ENCODE results near the gene GALK2. TPM values are rescaled to one million over a fixed set of nuclear protein-coding genes. Genes with fewer than 3 reads are reported as not detected.

The GALK2 gene
- total and polyA plus RNA-seq, 2 experiments from 2014 or later = 11.5 to 23.0 TPM

GRCh38 chr15:49296258-49296657, 126.2 kb downstream of the GALK2 start:
- peaks cover 7% of the 10 kb centered on the region; the same call in 2 of the 3 replicates for H3K4me1 Mint-ChIP-seq
- no peaks in the 10 kb centered on the region; the same call in 2 of the 3 replicates for H3K9me3 Mint-ChIP-seq
- Histone ChIP-seq H3K4me1 (ENCODE audit: insufficient read depth) (peaks cover 7% of the 10 kb centered on the region), H3K9me2 (ENCODE audit: insufficient read depth) (no peaks in the 10 kb centered on the region; the same call in 1 of the 2 replicates), H2AFZ (no peak overlapping the region), H3K4me3 (no peak overlapping the region), H3K27me3 (ENCODE audit: insufficient read depth) (no peaks in the 10 kb centered on the region), H4K20me1 (replicated peaks; ENCODE audit: insufficient read depth) (no peaks in the 10 kb centered on the region), H3K4me2 (no peak overlapping the region), H3K27ac (ENCODE audit: low read depth) (no peak overlapping the region), H3K36me3 (ENCODE audit: insufficient read depth) (no peaks in the 10 kb centered on the region; the same call in 1 of the 2 replicates), H3K79me2 (replicated peaks; ENCODE audit: insufficient read depth) (no peaks in the 10 kb centered on the region), H3F3A (replicated peaks; ENCODE audit: low read depth) (no peaks in the 10 kb centered on the region)
- TF ChIP-seq REST (IDR thresholded peaks at IDR 0.05; ENCODE audit: unreplicated experiment) (no peak), NANOG (IDR thresholded peaks at IDR 0.05; ENCODE audit: borderline replicate concordance) (no peak), ZNF462 (CRISPR knock-in tag; IDR thresholded peaks at IDR 0.05) (no peak), CREB1 (CRISPR knock-in tag; IDR thresholded peaks at IDR 0.05; ENCODE audit: low read depth) (no peak), STAT1 (IDR thresholded peaks at IDR 0.05; ENCODE audit: unreplicated experiment) (no peak), JUNB (IDR thresholded peaks at IDR 0.05; ENCODE audit: unreplicated experiment) (no peak), CTCF (conservative IDR thresholded peaks at IDR 0.05; ENCODE audit: low read depth in 2 of 2) (no peak), ZNF331 (CRISPR knock-in tag; IDR thresholded peaks at IDR 0.05; ENCODE audit: low read depth) (no peak), EZH2phosphoT487 (IDR thresholded peaks at IDR 0.05; ENCODE audit: unreplicated experiment) (no peak), ZNF114 (CRISPR knock-in tag; IDR thresholded peaks at IDR 0.05) (no peak)
- TF ChIP-seq, protein P1, sequence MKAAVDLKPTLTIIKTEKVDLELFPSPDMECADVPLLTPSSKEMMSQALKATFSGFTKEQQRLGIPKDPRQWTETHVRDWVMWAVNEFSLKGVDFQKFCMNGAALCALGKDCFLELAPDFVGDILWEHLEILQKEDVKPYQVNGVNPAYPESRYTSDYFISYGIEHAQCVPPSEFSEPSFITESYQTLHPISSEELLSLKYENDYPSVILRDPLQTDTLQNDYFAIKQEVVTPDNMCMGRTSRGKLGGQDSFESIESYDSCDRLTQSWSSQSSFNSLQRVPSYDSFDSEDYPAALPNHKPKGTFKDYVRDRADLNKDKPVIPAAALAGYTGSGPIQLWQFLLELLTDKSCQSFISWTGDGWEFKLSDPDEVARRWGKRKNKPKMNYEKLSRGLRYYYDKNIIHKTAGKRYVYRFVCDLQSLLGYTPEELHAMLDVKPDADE (IDR thresholded peaks at IDR 0.05) = no peak
- ATAC-seq (no peak), DNase-seq (ENCODE audit: low spot score) (no peak)
- H3K36me3 Mint-ChIP-seq (ENCODE audit: low read depth) = peaks cover 6% of the 10 kb centered on the region; the same call in 1 of the 3 replicates
- H3K27ac Mint-ChIP-seq = no peak overlapping the region
- no peaks in the 10 kb centered on the region for H3K27me3 Mint-ChIP-seq (ENCODE audit: insufficient read depth, low read depth, poor library complexity)
- no peak overlapping the region for H3K4me3 Mint-ChIP-seq
